ENCODE data around the gene WDR4. TPM values are rescaled to one million over a fixed set of nuclear protein-coding genes. Genes with fewer than 3 reads are reported as not detected.
A peak's percentile ranks its signal among the peaks of the same experiment; 100 is the strongest.

The WDR4 gene
- total and polyA plus RNA-seq, 2 of the 4 experiments (the other 2 are of a cell fraction) = 11.3 to 20.8 TPM

DNA sequence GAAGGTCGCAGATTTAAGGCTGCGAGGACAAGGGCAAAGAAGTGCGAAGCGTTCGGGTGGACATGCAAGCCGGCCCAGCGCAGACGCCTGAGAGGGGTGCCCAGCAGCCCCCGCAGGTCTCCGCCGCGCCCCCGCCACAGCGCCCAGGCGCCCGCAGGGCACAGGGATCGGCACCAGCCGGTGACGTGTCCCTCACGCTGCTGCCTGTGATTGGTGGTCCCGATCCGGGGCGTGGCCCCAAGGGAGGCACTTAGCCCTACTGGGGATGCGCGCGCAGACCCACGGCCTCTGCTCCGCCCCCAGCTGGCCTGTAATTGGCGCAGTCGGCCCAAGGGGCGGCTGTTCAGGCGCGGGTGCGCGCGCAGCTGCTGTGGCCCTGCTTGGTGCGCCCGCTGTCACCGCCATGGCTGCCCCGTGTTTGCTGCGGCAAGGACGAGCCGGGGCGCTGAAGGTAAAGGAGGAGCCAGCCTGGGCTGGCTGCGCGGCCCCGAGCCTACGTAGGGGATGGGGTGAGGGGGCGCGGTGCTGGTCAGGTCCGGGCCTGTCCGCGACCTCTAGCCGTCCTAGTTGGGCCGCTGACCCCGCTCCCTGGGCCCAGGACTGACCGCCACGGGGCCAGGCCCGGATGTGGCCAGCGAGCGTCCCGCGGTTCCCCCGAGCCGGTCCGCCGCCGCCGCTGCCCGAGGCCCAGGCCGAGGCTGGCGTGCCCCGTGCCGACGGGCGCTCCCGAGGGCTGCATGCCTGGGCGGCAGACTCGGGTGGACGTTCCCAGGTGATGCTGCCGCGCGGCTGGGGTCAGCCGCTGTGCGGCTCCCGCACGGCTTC lies 13.8 kb upstream of the WDR4 start, which contains the start of gene NDUFV3:
Gene NDUFV3, plus strand, starts transcription at position 379 of the 825 bp plus-strand sequence. Its CDS starts 25 bp downstream, at position 404.
- DNase-seq (peak; percentile 96), ATAC-seq (ENCODE audit: low read depth) (peak; percentile 97)
- Histone ChIP-seq H3K56ac (ENCODE audit: extremely low read depth, insufficient read depth, low read length) (peak within 1 kb of the TSS; percentile 78), H3K27me3 (ENCODE audit: control insufficient read depth, insufficient read depth, low read length) (no peaks in the 10 kb centered on the region), H3K9me3 (ENCODE audit: control insufficient read depth, insufficient read depth, low read length) (no peaks in the 10 kb centered on the region), H3K14ac (replicated peaks; ENCODE audit: low read depth, low read length) (peak within 1 kb of the TSS; percentile 97), H4K20me1 (ENCODE audit: insufficient read depth, low read length) (peaks cover 6% of the 10 kb centered on the region), H2AK9ac (replicated peaks; ENCODE audit: low read depth, low read length, poor library complexity) (peak within 1 kb of the TSS; percentile 96), H3K9ac (ENCODE audit: low read depth, low read length) (peak within 1 kb of the TSS; percentile 84), H4K5ac (ENCODE audit: low read depth, low read length) (peak within 1 kb of the TSS; percentile 90), H3K27ac (ENCODE audit: insufficient read depth, low read length) (peak within 1 kb of the TSS; percentile 81), H3K4ac (ENCODE audit: low read depth, low read length) (peak within 1 kb of the TSS; percentile 79), H2BK120ac (ENCODE audit: low read depth, low read length) (peak within 1 kb of the TSS; percentile 41), H2BK20ac (ENCODE audit: low read depth, low read length) (no peak within 1 kb of the TSS), H2BK15ac (ENCODE audit: low read depth, low read length) (no peak within 1 kb of the TSS; the same call in 2 of the 3 replicates), H3K4me3 (ENCODE audit: insufficient read depth, low read depth, low read length) (peak within 1 kb of the TSS; percentile 73), H3K9me1 (ENCODE audit: insufficient read depth, low read length) (peaks cover 5% of the 10 kb centered on the region; the same call in 1 of the 2 replicates), H4K8ac (ENCODE audit: low read depth in 2 of 2, low read length in 2 of 2) (peak within 1 kb of the TSS; percentile 93 to 97), H3K18ac (ENCODE audit: low read depth, low read length) (peak within 1 kb of the TSS; percentile 47), H2AK5ac (ENCODE audit: low read depth, low read length) (peak within 1 kb of the TSS; percentile 81), H4K91ac (ENCODE audit: insufficient read depth, low read depth, low read length) (peak within 1 kb of the TSS; percentile 87), H2BK5ac (ENCODE audit: low read depth, low read length, poor library complexity, severe bottlenecking) (peak within 1 kb of the TSS; percentile 79), H2AFZ (replicated peaks; ENCODE audit: low read length, poor library complexity) (peak within 1 kb of the TSS; percentile 97), H3K36me3 (ENCODE audit: control insufficient read depth, insufficient read depth, low read length) (peaks cover 6% of the 10 kb centered on the region), H3K23ac (ENCODE audit: low read depth, low read length) (peak within 1 kb of the TSS; percentile 96), H3K79me1 (ENCODE audit: low read depth in 1 of 2, low read length in 2 of 2) (peaks cover 14 to 28% of the 10 kb centered on the region in 2 experiments), H3K4me1 (ENCODE audit: control insufficient read depth, insufficient read depth, low read length) (peaks cover 4% of the 10 kb centered on the region), H3K4me2 (ENCODE audit: low read depth, low read length) (peak within 1 kb of the TSS; percentile 95)
- TF ChIP-seq MXI1 (IDR thresholded peaks at IDR 0.05; ENCODE audit: borderline replicate concordance, low read depth, low read length) = peak; percentile 92
- no peak for TF ChIP-seq SMC3 (IDR thresholded peaks at IDR 0.05; ENCODE audit: low read depth, low read length)
- TF ChIP-seq BHLHE40 (IDR thresholded peaks at IDR 0.05; ENCODE audit: low read depth, low read length) = 0 out of 2 replicates have a peak, but pooled peaks have one; percentile 16
- TF ChIP-seq MAZ (IDR thresholded peaks at IDR 0.05; ENCODE audit: borderline replicate concordance, low read depth, low read length) = 0 out of 2 replicates have a peak, but pooled peaks have one; percentile 62
- no peak for TF ChIP-seq NFE2L2 (IDR thresholded peaks at IDR 0.05; ENCODE audit: low read depth, low read length)
- TF ChIP-seq FOS (IDR thresholded peaks at IDR 0.05; ENCODE audit: low read depth, low read length) = no peak
- TF ChIP-seq, protein P1, sequence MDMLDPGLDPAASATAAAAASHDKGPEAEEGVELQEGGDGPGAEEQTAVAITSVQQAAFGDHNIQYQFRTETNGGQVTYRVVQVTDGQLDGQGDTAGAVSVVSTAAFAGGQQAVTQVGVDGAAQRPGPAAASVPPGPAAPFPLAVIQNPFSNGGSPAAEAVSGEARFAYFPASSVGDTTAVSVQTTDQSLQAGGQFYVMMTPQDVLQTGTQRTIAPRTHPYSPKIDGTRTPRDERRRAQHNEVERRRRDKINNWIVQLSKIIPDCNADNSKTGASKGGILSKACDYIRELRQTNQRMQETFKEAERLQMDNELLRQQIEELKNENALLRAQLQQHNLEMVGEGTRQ (IDR thresholded peaks at IDR 0.05; ENCODE audit: low read depth, low read length) = peak; percentile 50; the same call in 1 of the 2 replicates
- TF ChIP-seq RFX5 (IDR thresholded peaks at IDR 0.05; ENCODE audit: low read depth, low read length) = no peak
- peak; percentile 87 for TF ChIP-seq POLR2A (IDR thresholded peaks at IDR 0.05; ENCODE audit: low read depth, low read length)
- intact Hi-C loops (cut with micrococcal nuclease) (no loop called here), dilution Hi-C loops (cut with HindIII; ENCODE audit: low sequenced_read_pairs, unreplicated experiment) (no loop called here), in situ Hi-C loops (cut with MboI; ENCODE audit: low sequenced_read_pairs) (no loop called here)
- CTCF ChIA-PET = interaction anchor here (1.1 kb wide), 1 partner anchor 21 kb away, joined by 3 read pairs; no protein-coding TSS in a partner anchor
- WGBS, 2 experiments (ENCODE audit: extremely low coverage in 2 of 2, insufficient read length in 1 of 2) = 0% methylated on average over 45 of the region's 87 CpGs; no CpG with 5 or more reads in 1 of the 2 experiments
- BruUV-seq (replicated peaks) = no TSS peak
- POLR2A ChIA-PET (ENCODE audit: unreplicated experiment) = no interaction called here
